HG03025 (cell line): ENCODE results near the gene SLC17A8.
"Not testable (repeated sequence)": the region's sequence is repeated elsewhere in the genome, so short reads cannot be mapped to it uniquely, and the experiment has no call there.

Experiments
- ATAC-seq: cut with Tn5 transposase; IDR thresholded peaks from one replicate; pipeline ENCODE4 v1.9.1; 2021; ENCODE audit warnings: mild to moderate bottlenecking, moderate library complexity; ENCODE audit not compliant: unreplicated experiment, low FRiP score

Gene SLC17A8

DNA sequence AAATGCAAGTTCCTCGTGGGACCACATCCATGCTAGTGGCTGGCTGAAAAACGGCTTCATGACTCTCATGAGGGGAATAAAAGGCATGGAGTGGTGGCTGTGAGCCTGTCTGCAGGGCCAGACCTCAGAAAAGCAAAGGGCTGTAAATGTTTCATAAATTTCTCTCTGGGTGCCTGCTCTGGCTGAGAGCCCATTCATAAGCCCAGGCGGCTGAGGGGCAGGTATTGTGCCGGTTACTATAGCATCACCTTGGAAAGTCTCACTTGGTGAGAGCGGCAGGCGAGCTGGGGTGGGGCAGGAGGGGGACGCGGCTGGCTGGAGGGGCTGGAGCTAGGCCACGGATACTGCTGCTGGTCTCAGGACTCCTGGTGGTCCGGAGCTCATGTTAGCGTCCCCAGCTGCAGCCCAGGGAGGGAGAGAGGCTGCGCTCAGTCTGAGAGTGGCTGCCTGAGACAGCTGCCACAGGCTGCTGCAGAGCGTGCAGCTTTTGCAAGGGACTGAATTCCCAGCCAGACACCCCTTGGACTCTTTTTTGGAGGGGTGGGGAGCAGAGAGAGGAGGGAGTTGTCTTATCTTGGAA is at the start of gene SLC17A8:
SLC17A8 (plus strand) TSS at position 431 of the 580 bp plus-strand sequence. CDS start 318 bp downstream, outside the sequence.
- ATAC-seq, result no peak

DNA sequence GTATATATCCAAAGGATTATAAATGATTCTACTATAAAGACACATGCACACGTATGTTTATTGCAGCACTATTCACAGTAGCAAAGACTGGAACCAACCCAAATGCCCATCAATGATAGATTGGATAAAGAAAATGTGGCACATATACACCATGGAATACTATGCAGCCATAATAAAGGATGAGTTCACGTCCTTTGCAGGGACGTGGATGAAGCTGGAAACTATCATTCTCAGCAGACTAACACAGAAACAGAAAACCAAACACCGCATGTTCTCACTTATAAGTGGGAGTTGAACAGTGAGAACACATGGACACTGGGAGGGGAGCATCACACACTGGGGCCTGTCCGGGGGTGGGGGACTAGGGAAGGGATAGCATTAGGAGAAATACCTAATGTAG is 48.7 kb upstream of the SLC17A8 start:
- ATAC-seq, result not testable (repeated sequence)

- no peak for ATAC-seq
Measured at GRCh38 chr12:100311317-100311716, 45.6 kb upstream of the SLC17A8 start.

- ATAC-seq, result no peak
Measured at GRCh38 chr12:100317371-100317770, 39.5 kb upstream of the SLC17A8 start.

- ATAC-seq, result no peak
Measured at GRCh38 chr12:100324498-100324897, 32.4 kb upstream of the SLC17A8 start.

GRCh38 chr12:100326208-100326607 is 30.7 kb upstream of the SLC17A8 start:
- no peak for ATAC-seq

DNA sequence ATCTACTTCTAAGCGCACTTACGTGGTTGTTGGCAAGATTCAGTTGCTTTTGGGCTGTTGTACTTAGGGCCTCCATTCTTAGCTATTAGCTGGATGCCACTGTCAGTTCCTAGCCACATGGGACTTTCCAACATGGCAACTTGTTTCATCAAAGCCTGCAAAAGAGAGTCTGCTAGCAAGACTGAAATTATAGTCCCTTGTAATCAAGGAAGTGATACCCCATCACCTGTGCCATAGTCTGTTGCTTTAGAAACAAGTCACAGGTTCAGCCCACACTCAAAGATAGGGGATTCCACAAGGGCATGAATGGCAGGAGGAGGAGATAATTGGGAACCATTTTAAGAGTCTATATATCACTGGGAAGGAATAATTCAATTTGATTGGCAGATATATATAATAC is 27.1 kb upstream of the SLC17A8 start:
- ATAC-seq, result peak; percentile 89

DNA sequence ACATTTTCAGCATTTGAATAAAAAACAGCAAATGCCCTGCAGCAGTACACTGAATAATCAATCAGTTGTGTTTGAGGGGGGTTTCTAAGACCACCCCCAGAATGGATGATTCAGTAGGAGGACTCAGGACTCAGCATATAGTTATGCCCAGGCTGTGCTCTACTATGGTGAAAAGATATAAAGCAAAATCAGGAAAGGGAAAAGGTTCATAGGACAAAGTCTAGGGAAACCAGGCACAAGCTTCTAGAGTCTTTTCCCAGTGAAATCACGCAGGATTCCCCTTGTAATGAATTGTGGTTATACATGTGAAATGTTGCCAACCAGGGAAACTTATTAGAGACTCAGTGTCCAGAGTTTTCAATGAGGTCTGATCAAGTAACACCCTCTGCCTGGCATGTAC is 25.0 kb upstream of the SLC17A8 start:
- ATAC-seq, result no peak

GRCh38 chr12:100332852-100333251 is 24.0 kb upstream of the SLC17A8 start:
- ATAC-seq, result no peak

- ATAC-seq, result no peak
Measured at GRCh38 chr12:100337299-100337698, 19.6 kb upstream of the SLC17A8 start.

GRCh38 chr12:100337727-100338126 is 19.1 kb upstream of the SLC17A8 start:
- ATAC-seq, result no peak

GRCh38 chr12:100339071-100339470 is 17.8 kb upstream of the SLC17A8 start:
- ATAC-seq, result no peak

DNA sequence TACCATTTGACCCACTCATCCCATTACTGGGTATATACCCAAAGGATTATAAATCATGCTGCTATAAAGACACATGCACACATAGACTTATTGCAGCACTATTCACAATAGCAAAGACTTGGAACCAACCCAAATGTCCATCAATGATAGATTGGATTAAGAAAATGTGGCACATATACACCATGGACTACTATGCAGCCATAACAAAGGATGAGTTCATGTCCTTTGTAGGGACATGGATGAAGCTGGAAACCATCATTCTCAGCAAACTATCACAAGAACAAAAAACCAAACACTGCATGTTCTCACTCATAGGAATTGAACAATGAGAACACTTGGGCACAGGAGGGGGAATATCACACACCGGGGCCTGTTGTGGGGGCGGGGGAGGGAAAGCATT is 14.0 kb upstream of the SLC17A8 start:
- ATAC-seq, result not testable (repeated sequence)

GRCh38 chr12:100344351-100344750 is 12.5 kb upstream of the SLC17A8 start:
- ATAC-seq, result not testable (repeated sequence)

DNA sequence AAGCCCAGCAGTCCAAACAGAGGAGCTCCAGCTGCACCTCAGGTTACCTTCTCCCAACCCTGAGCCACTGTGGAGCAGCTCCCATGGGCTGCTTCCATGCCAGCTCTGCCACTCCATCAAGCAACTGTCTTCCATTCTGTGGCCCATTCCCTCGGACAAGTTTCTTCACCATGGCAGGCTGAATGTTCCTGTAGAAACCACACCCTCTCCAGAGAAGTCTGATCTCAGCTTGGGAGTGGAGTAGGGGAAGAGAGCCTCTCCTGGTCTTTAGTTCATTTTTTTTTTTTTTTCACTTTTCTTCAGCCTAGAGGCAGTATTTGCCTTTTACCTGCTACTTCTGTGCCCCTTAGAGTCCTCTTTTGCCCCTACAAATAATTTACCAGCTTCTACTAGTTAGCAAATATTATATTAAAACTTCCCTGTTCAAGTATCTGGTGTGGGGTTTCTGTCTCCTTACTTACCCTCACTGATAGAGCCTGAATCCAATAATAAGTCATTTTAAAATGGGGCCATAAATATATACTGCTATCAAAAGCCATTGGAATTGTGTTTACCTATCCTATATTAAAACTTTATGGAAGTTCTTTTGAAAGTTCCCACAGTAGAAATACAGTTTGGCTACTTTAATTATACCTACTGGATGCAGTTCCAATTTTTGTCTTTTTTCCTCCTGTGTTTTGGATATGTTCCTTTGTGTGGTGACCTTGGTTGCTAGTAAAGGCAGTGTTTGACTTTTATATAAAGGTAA is 11.7 kb upstream of the SLC17A8 start:
- ATAC-seq, result no peak

- no peak for ATAC-seq
Measured at GRCh38 chr12:100346660-100347059, 10.2 kb upstream of the SLC17A8 start.

DNA sequence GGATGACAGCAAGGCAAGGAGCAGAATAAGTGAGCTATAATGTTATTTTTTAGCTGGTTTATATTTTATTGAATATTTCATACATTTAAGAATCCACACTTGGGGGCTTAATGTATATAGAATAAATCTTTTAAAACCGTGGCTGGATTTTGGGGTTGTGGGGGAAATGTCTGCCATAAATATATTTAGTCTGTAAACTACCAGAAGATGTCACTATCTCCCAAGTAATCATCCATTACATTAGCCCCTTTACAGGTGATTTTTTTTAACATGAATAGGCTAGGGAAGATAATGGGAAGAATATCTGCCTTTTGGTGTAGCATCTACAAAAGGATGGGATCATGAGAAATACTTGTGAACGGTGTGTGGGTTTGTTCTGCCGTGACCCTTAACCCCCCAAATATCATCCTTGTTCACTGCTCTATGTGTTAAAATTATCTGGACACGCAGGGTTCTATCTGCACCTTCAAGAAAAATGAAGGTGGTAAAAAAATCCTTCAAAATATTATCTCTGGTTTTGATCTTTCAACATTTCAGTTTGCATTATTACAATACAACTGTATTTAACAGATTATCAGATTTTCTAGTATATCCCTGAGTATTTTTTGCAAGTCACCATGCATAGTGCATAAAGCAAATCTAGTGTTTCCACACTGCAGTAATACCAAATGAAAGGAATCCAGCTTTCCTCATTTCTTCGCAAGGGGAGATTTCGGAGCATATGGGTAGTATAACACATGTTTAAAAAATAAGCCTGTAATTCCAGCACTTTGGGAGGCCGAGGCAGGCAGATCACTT is 8.0 kb upstream of the SLC17A8 start:
- no peak for ATAC-seq

GRCh38 chr12:100359248-100359647 is 2.4 kb downstream of the SLC17A8 start:
- ATAC-seq, result no peak

DNA sequence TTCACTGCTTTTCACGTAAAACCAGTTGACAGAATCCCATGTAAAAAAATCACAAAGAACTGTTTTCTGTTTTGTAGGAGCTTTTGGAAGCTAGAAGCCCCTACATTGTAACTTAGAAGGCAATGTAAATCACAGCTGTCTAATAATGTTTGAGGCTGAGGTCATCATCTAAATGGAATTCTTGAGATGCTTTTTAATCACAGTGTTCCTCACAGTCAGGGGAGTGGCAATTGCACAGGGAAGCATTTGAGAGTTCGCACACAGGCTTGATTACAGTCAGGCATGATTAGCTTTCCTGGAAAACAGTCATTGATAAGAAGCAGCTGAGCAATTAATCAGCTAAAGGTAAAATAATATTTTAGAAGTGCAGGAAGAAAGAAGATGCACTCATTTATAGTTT is 2.9 kb downstream of the SLC17A8 start:
- no peak for ATAC-seq

GRCh38 chr12:100360450-100360849 is 3.6 kb downstream of the SLC17A8 start:
- ATAC-seq, result no peak

GRCh38 chr12:100364324-100364723 is 7.5 kb downstream of the SLC17A8 start:
- no peak for ATAC-seq
